Smooth muscle cell (in vitro differentiated cells): ENCODE data around the gene SLC22A14. TPM values are rescaled to one million over a fixed set of nuclear protein-coding genes. Genes with fewer than 3 reads are reported as not detected.

Experiments
- DNase-seq: peaks from one replicate; lab custom pipeline; 2025; ENCODE audit not compliant: unreplicated experiment; lab: John Stamatoyannopoulos, UW
- H2AFZ ChIP-seq: fragments of 200-600 bp; sonication (generic); 2 replicates; pipeline ENCODE4 v1.6.0; 2016; ENCODE audit warnings: antibody characterized with exemption, low read depth, mild to moderate bottlenecking
- H3F3A ChIP-seq: fragments of 200-600 bp; sonication (generic); 2 replicates; pipeline ENCODE4 v1.6.0; 2017; ENCODE audit warnings: antibody characterized with exemption, low read depth
- H3K27ac ChIP-seq: fragments of 200-600 bp; sonication (generic); 2 replicates; pipeline ENCODE4 v1.5.1; 2016; ENCODE audit warnings: low read depth, mild to moderate bottlenecking
- H3K27me3 ChIP-seq: fragments of 200-600 bp; sonication (generic); 2 replicates; pipeline ENCODE4 v1.6.1; 2016; ENCODE audit warnings: low read depth, mild to moderate bottlenecking
- H3K36me3 ChIP-seq: fragments of 200-600 bp; sonication (generic); 2 replicates; pipeline ENCODE4 v1.5.1; 2016; ENCODE audit warnings: low read depth
- H3K4me1 ChIP-seq: fragments of 200-600 bp; sonication (generic); 2 replicates; pipeline ENCODE4 v1.5.1; 2016; ENCODE audit warnings: low read depth
- H3K4me2 ChIP-seq: fragments of 200-600 bp; sonication (generic); 2 replicates; pipeline ENCODE4 v1.6.0; 2016; ENCODE audit warnings: mild to moderate bottlenecking
- H3K4me3 ChIP-seq: fragments of 200-600 bp; sonication (generic); 2 replicates; pipeline ENCODE4 v1.5.1; 2016; ENCODE audit warnings: mild to moderate bottlenecking
- H3K79me2 ChIP-seq: fragments of 200-600 bp; sonication (generic); 2 replicates; pipeline ENCODE4 v1.6.0; 2016; ENCODE audit warnings: low read depth, mild to moderate bottlenecking
- H3K9ac ChIP-seq: fragments of 200-600 bp; sonication (generic); 2 replicates; pipeline ENCODE4 v1.6.0; 2016; ENCODE audit warnings: low read depth
- H3K9me3 ChIP-seq: fragments of 200-600 bp; sonication (generic); replicated peaks from 2 replicates; pipeline ENCODE4 v1.5.1; 2016; ENCODE audit warnings: low read depth
- H4K20me1 ChIP-seq: fragments of 200-600 bp; sonication (generic); 2 replicates; pipeline ENCODE4 v1.6.0; 2016; ENCODE audit warnings: low read depth
- WGBS: methylation state at CpG from one replicate; pipeline ENCODE4 v1.1.7; 2016; ENCODE audit warnings: low lambda C conversion rate; 5-methylcytosine and 5-hydroxymethylcytosine counted together
- polyA plus RNA-seq: library from polyadenylated mRNA; unstranded; fragments of >200 nt; fragmentation: Nextera tagmentation; extraction: Ambion mirVana; gene quantifications from 2 replicates; pipeline ENCODE4 v1.2.1, GENCODE V29; 2016
- total RNA-seq: library from RNA; depleted of rRNA; stranded (reverse); fragments of >200 nt; gene quantifications from 2 replicates; pipeline ENCODE4 v1.2.3, GENCODE V29; 2014
- TF ChIP-seq, protein P1 (sequence below): fragments of 200-600 bp; sonication (generic); IDR thresholded peaks from 2 replicates; pipeline ENCODE4 v1.5.1; 2017; ENCODE audit warnings: borderline replicate concordance, mild to moderate bottlenecking, antibody characterized with exemption; ENCODE audit not compliant: insufficient read depth, poor library complexity, severe bottlenecking

Gene SLC22A14
- total and polyA plus RNA-seq, 2 experiments from 2014 or later, result 0.09 to 0.66 TPM

DNA sequence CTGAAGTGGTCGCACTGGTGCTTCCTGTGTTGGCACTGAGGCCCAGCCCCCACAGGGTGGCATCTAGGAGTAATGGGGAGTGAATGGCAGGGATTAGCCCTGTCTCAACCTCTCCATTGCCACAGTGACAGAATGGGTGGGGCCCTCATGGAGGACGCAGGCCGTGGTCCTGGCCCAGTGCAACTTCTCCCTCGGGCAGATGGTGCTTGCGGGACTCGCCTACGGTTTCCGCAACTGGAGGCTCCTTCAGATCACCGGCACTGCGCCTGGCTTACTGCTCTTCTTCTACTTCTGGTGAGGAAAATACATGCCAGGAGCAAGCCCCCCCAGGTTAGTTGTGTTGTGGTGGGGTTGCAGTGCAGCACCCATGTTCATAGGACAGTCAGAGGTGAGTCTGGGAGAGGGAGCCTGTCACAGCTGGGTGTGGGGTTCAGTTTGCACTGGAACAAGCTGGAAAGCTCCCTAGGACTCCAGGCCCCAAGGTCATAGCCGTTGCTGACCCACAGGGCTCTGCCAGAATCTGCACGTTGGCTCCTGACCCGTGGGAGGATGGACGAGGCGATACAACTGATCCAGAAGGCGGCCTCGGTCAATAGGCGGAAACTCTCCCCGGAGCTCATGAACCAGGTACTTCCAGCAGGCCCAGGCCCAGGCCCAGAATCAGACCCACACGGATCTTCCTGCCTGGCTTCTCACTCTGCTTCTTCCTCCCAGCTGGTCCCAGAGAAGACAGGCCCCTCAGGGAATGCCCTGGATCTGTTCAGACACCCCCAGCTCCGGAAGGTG is 7.0 kb upstream of the SLC22A14 start:
- Histone ChIP-seq H3K4me2 (no peak overlapping the region), H3K9ac (no peak overlapping the region), H3K36me3 (no peaks in the 10 kb centered on the region), H3K79me2 (no peaks in the 10 kb centered on the region), H4K20me1 (no peaks in the 10 kb centered on the region), H3K27me3 (no peaks in the 10 kb centered on the region), H3K4me3 (no peak overlapping the region), H2AFZ (no peak overlapping the region), H3F3A (no peaks in the 10 kb centered on the region), H3K9me3 (no peaks in the 10 kb centered on the region), H3K4me1 (no peaks in the 10 kb centered on the region), H3K27ac (no peak overlapping the region)
- TF ChIP-seq, protein P1, sequence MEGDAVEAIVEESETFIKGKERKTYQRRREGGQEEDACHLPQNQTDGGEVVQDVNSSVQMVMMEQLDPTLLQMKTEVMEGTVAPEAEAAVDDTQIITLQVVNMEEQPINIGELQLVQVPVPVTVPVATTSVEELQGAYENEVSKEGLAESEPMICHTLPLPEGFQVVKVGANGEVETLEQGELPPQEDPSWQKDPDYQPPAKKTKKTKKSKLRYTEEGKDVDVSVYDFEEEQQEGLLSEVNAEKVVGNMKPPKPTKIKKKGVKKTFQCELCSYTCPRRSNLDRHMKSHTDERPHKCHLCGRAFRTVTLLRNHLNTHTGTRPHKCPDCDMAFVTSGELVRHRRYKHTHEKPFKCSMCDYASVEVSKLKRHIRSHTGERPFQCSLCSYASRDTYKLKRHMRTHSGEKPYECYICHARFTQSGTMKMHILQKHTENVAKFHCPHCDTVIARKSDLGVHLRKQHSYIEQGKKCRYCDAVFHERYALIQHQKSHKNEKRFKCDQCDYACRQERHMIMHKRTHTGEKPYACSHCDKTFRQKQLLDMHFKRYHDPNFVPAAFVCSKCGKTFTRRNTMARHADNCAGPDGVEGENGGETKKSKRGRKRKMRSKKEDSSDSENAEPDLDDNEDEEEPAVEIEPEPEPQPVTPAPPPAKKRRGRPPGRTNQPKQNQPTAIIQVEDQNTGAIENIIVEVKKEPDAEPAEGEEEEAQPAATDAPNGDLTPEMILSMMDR, result no peak
- WGBS, result 94% methylated on average over 21 of the region's 21 CpGs
- no peak for DNase-seq

DNA sequence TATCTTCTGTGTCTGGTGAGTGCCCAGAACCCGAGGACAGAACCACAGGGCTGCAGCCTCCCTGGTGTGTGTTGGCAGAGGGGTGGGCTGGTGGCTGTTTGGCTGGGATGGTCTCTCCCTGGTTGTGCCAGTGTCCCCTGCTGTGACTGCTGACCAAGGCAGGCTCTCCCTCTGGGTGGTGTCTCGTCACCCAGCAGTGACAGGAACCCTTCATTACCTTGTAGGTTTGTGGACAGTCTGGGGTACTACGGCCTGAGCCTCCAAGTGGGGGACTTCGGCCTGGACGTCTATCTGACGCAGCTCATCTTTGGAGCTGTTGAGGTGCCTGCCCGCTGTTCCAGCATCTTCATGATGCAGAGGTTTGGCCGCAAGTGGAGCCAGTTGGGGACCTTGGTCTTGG is 6.4 kb upstream of the SLC22A14 start:
- 95% methylated on average over 8 of the region's 8 CpGs for WGBS

DNA sequence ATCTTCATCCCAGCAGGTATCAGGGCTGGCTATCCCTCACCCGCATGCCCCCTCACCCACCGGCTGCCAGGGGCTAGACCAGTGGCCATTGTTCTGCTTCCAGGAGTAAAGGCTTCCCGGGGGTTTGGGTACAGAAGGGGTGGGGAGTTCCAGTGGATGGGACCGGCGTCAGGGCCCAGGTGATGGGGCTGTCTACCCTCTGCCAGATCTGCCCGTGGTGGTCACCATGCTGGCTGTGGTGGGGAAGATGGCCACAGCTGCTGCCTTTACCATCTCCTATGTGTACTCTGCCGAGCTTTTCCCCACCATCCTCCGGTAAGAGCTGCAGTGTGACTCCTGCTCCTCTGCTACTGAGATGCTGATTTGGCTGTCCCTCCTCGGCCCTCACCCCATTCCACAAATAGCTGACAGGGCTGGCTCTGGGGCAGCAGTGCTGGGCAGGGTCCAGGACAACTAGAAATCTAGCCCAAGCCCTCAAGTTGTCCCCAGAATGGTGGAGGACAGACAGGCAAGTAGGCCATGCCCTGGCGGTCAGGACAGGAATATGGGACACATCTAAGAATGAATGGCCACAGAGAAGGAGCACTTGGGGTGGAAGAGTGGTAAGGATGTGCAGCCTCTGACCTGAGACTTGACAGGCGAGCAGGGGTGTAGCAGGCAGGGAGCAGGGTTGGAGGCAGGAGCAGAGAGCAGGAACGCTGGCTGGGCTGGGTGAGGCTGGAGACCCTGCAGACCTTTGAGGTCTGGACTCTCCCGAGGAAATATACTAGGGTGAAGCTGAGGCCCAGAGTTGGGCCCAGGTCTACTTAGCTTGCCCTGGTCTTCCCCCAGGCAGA is 5.8 kb upstream of the SLC22A14 start:
- WGBS, result 99% methylated on average over 13 of the region's 13 CpGs

More for the DNA sequence above, 6.4 kb upstream of the SLC22A14 start:
- no peaks in the 10 kb centered on the region for H3K79me2 ChIP-seq
- H3K27ac ChIP-seq, result no peak overlapping the region
- no peaks in the 10 kb centered on the region for H3K9me3 ChIP-seq
- no peak overlapping the region for H3K9ac ChIP-seq
- no peak overlapping the region for H2AFZ ChIP-seq
- H3K27me3 ChIP-seq, result no peaks in the 10 kb centered on the region
- TF ChIP-seq, protein P1, result no peak
- H3K4me1 ChIP-seq, result no peaks in the 10 kb centered on the region
- H3K4me3 ChIP-seq, result no peak overlapping the region
- no peaks in the 10 kb centered on the region for H3K36me3 ChIP-seq
- DNase-seq, result no peak
- no peaks in the 10 kb centered on the region for H4K20me1 ChIP-seq
- no peaks in the 10 kb centered on the region for H3F3A ChIP-seq
- H3K4me2 ChIP-seq, result no peak overlapping the region

More for the DNA sequence above, 5.8 kb upstream of the SLC22A14 start:
- TF ChIP-seq, protein P1, result no peak
- no peak overlapping the region for H3K9ac ChIP-seq
- no peak overlapping the region for H3K4me3 ChIP-seq
- no peaks in the 10 kb centered on the region for H3K4me1 ChIP-seq
- no peak overlapping the region for H2AFZ ChIP-seq
- DNase-seq, result no peak
- H3K36me3 ChIP-seq, result no peaks in the 10 kb centered on the region
- no peaks in the 10 kb centered on the region for H3F3A ChIP-seq
- H3K79me2 ChIP-seq, result no peaks in the 10 kb centered on the region
- H3K27me3 ChIP-seq, result no peaks in the 10 kb centered on the region
- no peak overlapping the region for H3K4me2 ChIP-seq
- H4K20me1 ChIP-seq, result no peaks in the 10 kb centered on the region
- H3K9me3 ChIP-seq, result no peaks in the 10 kb centered on the region
- no peak overlapping the region for H3K27ac ChIP-seq
